Uterus (tissue), 2 donors: ENCODE measurements around the gene PPARG.

Experiments
- POLR2A ChIP-seq, 2 donors: fragments of 450-650 bp; IDR thresholded peaks; one replicate each; pipeline ENCODE4 v1.6.1; 2016; ENCODE audit warnings: antibody characterized with exemption in 2 of 2, mild to moderate bottlenecking in 1 of 2, moderate library complexity in 1 of 2
- TF ChIP-seq, protein P1 (sequence below), 4 experiments: fragments of 200-600 bp in 2 of 4; fragments of 450-650 bp in 2 of 4; sonication (generic) in 2 of 4; IDR thresholded peaks; one replicate each; pipeline ENCODE4 v1.5.1; 2016 to 2019; ENCODE audit warnings: antibody characterized with exemption in 4 of 4, mild to moderate bottlenecking in 2 of 4, moderate library complexity in 1 of 4

- TF ChIP-seq, protein P1, sequence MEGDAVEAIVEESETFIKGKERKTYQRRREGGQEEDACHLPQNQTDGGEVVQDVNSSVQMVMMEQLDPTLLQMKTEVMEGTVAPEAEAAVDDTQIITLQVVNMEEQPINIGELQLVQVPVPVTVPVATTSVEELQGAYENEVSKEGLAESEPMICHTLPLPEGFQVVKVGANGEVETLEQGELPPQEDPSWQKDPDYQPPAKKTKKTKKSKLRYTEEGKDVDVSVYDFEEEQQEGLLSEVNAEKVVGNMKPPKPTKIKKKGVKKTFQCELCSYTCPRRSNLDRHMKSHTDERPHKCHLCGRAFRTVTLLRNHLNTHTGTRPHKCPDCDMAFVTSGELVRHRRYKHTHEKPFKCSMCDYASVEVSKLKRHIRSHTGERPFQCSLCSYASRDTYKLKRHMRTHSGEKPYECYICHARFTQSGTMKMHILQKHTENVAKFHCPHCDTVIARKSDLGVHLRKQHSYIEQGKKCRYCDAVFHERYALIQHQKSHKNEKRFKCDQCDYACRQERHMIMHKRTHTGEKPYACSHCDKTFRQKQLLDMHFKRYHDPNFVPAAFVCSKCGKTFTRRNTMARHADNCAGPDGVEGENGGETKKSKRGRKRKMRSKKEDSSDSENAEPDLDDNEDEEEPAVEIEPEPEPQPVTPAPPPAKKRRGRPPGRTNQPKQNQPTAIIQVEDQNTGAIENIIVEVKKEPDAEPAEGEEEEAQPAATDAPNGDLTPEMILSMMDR (IDR thresholded peaks at IDR 0.05), result no peak
- no peak for TF ChIP-seq POLR2A (IDR thresholded peaks at IDR 0.05)
These were observed 162.6 kb downstream of the PPARG start for GRCh38 chr3:12451481-12451880.
